IMR-90 (cell line): ENCODE data around the gene TIGD1.
A peak's percentile ranks its signal among the peaks of the same experiment; 100 is the strongest.

Experiments used
- CEBPB ChIP-seq: IDR thresholded peaks from 2 replicates; pipeline ENCODE4 v1.6.1; 2012; ENCODE audit warnings: low read depth, low read length, improper control_type of control experiment
- CTCF ChIP-seq: conservative IDR thresholded peaks from 2 replicates; pipeline ENCODE4 v1.5.1; 2012; ENCODE audit warnings: mild to moderate bottlenecking, low read depth, low read length, improper control_type of control experiment
- ELK1 ChIP-seq: fragments of 150-350 bp; IDR thresholded peaks from 2 replicates; pipeline ENCODE4 v1.6.1; 2016; ENCODE audit warnings: low read depth, mild to moderate bottlenecking, low read length, moderate library complexity, borderline replicate concordance
- FOS ChIP-seq: fragments of 150-350 bp; IDR thresholded peaks from 2 replicates; pipeline ENCODE4 v1.6.1; 2016; ENCODE audit warnings: low read depth, low read length
- MAFK ChIP-seq: IDR thresholded peaks from 2 replicates; pipeline ENCODE4 v1.6.1; 2012; ENCODE audit warnings: low read depth, low read length, improper control_type of control experiment
- MAZ ChIP-seq: IDR thresholded peaks from 2 replicates; pipeline ENCODE4 v1.6.1; 2012; ENCODE audit warnings: low read depth, mild to moderate bottlenecking, low read length, improper control_type of control experiment, moderate library complexity, borderline replicate concordance
- MXI1 ChIP-seq: IDR thresholded peaks from 2 replicates; pipeline ENCODE4 v1.6.1; 2012; ENCODE audit warnings: low read depth, mild to moderate bottlenecking, low read length, moderate library complexity, borderline replicate concordance
- POLR2A ChIP-seq: IDR thresholded peaks from 2 replicates; pipeline ENCODE4 v1.6.1; 2012; ENCODE audit warnings: mild to moderate bottlenecking, low read depth, low read length
- RCOR1 ChIP-seq: IDR thresholded peaks from 2 replicates; pipeline ENCODE4 v1.6.1; 2012; ENCODE audit warnings: mild to moderate bottlenecking, low read length, improper control_type of control experiment; ENCODE audit not compliant: insufficient replicate concordance
- RFX5 ChIP-seq: IDR thresholded peaks from 2 replicates; pipeline ENCODE4 v1.8.0; 2012; ENCODE audit warnings: low read depth, mild to moderate bottlenecking, low read length, moderate library complexity
- SMC3 ChIP-seq: fragments of 150-350 bp; IDR thresholded peaks from 2 replicates; pipeline ENCODE4 v1.6.1; 2016; ENCODE audit warnings: low read depth, mild to moderate bottlenecking, antibody characterized with exemption, low read length, moderate library complexity
- TF ChIP-seq, protein P1 (sequence below): fragments of 150-350 bp; IDR thresholded peaks from 2 replicates; pipeline ENCODE4 v1.6.1; 2017; ENCODE audit warnings: mild to moderate bottlenecking, antibody characterized with exemption, low read length, low read depth

GRCh38 chr2:232556426-232556825 is 6.1 kb upstream of the TIGD1 start:
- TF ChIP-seq POLR2A (no peak), CTCF (no peak), FOS (no peak), ELK1 (no peak), MXI1 (no peak), SMC3 (no peak), RCOR1 (no peak), RFX5 (no peak), MAZ (no peak), MAFK (no peak), CEBPB (peak; percentile 84)
- TF ChIP-seq, protein P1, sequence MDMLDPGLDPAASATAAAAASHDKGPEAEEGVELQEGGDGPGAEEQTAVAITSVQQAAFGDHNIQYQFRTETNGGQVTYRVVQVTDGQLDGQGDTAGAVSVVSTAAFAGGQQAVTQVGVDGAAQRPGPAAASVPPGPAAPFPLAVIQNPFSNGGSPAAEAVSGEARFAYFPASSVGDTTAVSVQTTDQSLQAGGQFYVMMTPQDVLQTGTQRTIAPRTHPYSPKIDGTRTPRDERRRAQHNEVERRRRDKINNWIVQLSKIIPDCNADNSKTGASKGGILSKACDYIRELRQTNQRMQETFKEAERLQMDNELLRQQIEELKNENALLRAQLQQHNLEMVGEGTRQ: no peak
